ENCODE data around the gene ONECUT1.

GRCh38 chr15:52772766-52773165 is 17.4 kb downstream of the ONECUT1 start:
- TF ChIP-seq POLR2AphosphoS5 (IDR thresholded peaks at IDR 0.05) (no peak), CTCF (IDR thresholded peaks at IDR 0.05) (no peak), POLR2A (IDR thresholded peaks at IDR 0.05; ENCODE audit: low read depth) (no peak), EP300 (IDR thresholded peaks at IDR 0.05) (no peak)

All from esophagus muscularis mucosa (tissue), 4 donors.